ENCODE data around the gene DLD. TPM values are rescaled to one million over a fixed set of nuclear protein-coding genes. Genes with fewer than 3 reads are reported as not detected.

The DLD gene
- total and polyA plus RNA-seq, 9 of the 15 experiments (the other 6 are each of a cell fraction or from before 2014, with no cell fraction given), result 130 to 639 (median 247) TPM

GRCh38 chr7:107890962-107891635 is at the start of gene DLD (continued):
- TF ChIP-seq TAF15 (IDR thresholded peaks at IDR 0.05; ENCODE audit: low read depth, low read length), result no peak
- TF ChIP-seq TAL1 (IDR thresholded peaks at IDR 0.05), result no peak
- peak; percentile 54; the same call in 1 of the 2 replicates for TF ChIP-seq MXI1 (IDR thresholded peaks at IDR 0.05; ENCODE audit: low read depth, low read length)
- no peak for TF ChIP-seq NR4A1 (CRISPR knock-in tag; IDR thresholded peaks at IDR 0.05)
- TF ChIP-seq NR4A1 (tag; IDR thresholded peaks at IDR 0.05), result no peak
- TF ChIP-seq TOE1 (IDR thresholded peaks at IDR 0.05; ENCODE audit: borderline replicate concordance), result peak; percentile 71; the same call in 1 of the 2 replicates
- peak; percentile 87; the same call in 1 of the 2 replicates for TF ChIP-seq TOE1 (CRISPR knock-in tag; IDR thresholded peaks at IDR 0.05; ENCODE audit: borderline replicate concordance, low read depth)
- 0 out of 2 replicates have a peak, but pooled peaks have one; percentile 68 for TF ChIP-seq PHF21A (IDR thresholded peaks at IDR 0.05; ENCODE audit: borderline replicate concordance, low read depth)
- TF ChIP-seq, protein P1, sequence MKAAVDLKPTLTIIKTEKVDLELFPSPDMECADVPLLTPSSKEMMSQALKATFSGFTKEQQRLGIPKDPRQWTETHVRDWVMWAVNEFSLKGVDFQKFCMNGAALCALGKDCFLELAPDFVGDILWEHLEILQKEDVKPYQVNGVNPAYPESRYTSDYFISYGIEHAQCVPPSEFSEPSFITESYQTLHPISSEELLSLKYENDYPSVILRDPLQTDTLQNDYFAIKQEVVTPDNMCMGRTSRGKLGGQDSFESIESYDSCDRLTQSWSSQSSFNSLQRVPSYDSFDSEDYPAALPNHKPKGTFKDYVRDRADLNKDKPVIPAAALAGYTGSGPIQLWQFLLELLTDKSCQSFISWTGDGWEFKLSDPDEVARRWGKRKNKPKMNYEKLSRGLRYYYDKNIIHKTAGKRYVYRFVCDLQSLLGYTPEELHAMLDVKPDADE (conservative IDR thresholded peaks at IDR 0.05; ENCODE audit: control insufficient read depth, low read depth, low read length), result peak; percentile 84; the same call in 1 of the 2 replicates
- peak; percentile 54 to 79; a peak in 3 of 4 replicates for TF ChIP-seq FOXK2 (conservative IDR thresholded peaks at IDR 0.05 in 1 of 2, IDR thresholded peaks at IDR 0.05 in 1 of 2; ENCODE audit: low read depth in 2 of 2)
- no peak for TF ChIP-seq ELK3 (CRISPR knock-in tag; IDR thresholded peaks at IDR 0.05)
- peak; percentile 46 for TF ChIP-seq REST (IDR thresholded peaks at IDR 0.05; ENCODE audit: borderline replicate concordance)
- TF ChIP-seq REST (CRISPR knock-in tag; IDR thresholded peaks at IDR 0.05; ENCODE audit: low read depth), result peak; percentile 81
- peak; percentile 74; the same call in 1 of the 2 replicates for TF ChIP-seq HDGF (IDR thresholded peaks at IDR 0.05)
- peak; percentile 99 to 100 for TF ChIP-seq NRF1 (conservative IDR thresholded peaks at IDR 0.05 in 1 of 2, IDR thresholded peaks at IDR 0.05 in 1 of 2)
- TF ChIP-seq ZNF224 (CRISPR knock-in tag; IDR thresholded peaks at IDR 0.05), result no peak
- peak; percentile 77; the same call in 1 of the 2 replicates for TF ChIP-seq E2F5 (CRISPR knock-in tag; IDR thresholded peaks at IDR 0.05)
